ENCODE measurements around the gene EVX2. TPM values are rescaled to one million over a fixed set of nuclear protein-coding genes. Genes with fewer than 3 reads are reported as not detected.

Gene EVX2
- total RNA-seq, 2 donors from 2014 or later, result not detected

- H3K36me3 Mint-ChIP-seq (ENCODE audit: low read depth), result peaks cover 13% of the 10 kb centered on the region
- peaks cover 8% of the 10 kb centered on the region for H3K4me1 Mint-ChIP-seq
- ATAC-seq (replicated peaks), result no peak
Measured at GRCh38 chr2:176097820-176098365, 14.1 kb upstream of the EVX2 start.

GRCh38 chr2:176096986-176097819 lies 13.4 kb upstream of the EVX2 start:
- Mint-ChIP-seq H3K9me3 (peaks cover 4% of the 10 kb centered on the region), H3K4me1 (peaks cover 8% of the 10 kb centered on the region), H3K27ac (no peak overlapping the region), H3K36me3 (ENCODE audit: low read depth) (peaks cover 13% of the 10 kb centered on the region), H3K4me3 (peak overlapping the region; percentile 64), H3K27me3 (peaks cover 66% of the 10 kb centered on the region)
- peak; percentile 38 for ATAC-seq (replicated peaks)

More at GRCh38 chr2:176097820-176098365, 14.1 kb upstream of the EVX2 start:
- no peak overlapping the region for H3K27ac Mint-ChIP-seq
- H3K27me3 Mint-ChIP-seq, result peaks cover 73% of the 10 kb centered on the region
- peaks cover 4% of the 10 kb centered on the region for H3K9me3 Mint-ChIP-seq
- H3K4me3 Mint-ChIP-seq, result peak overlapping the region; percentile 64

GRCh38 chr2:176096243-176096985 lies 12.7 kb upstream of the EVX2 start:
- Mint-ChIP-seq H3K4me1 (peaks cover 8% of the 10 kb centered on the region), H3K9me3 (peaks cover 4% of the 10 kb centered on the region), H3K4me3 (peak overlapping the region; percentile 64), H3K27me3 (peaks cover 66% of the 10 kb centered on the region), H3K36me3 (ENCODE audit: low read depth) (peaks cover 19% of the 10 kb centered on the region), H3K27ac (no peak overlapping the region)
- ATAC-seq (replicated peaks), result no peak

- peaks cover 9% of the 10 kb centered on the region for H3K9me3 Mint-ChIP-seq
- no peak for ATAC-seq (replicated peaks)
- no peak overlapping the region for H3K4me3 Mint-ChIP-seq
- peaks cover 67% of the 10 kb centered on the region for H3K27me3 Mint-ChIP-seq
- peaks cover 8% of the 10 kb centered on the region for H3K4me1 Mint-ChIP-seq
- no peak overlapping the region for H3K27ac Mint-ChIP-seq
- H3K36me3 Mint-ChIP-seq (ENCODE audit: low read depth), result peaks cover 23% of the 10 kb centered on the region
Measured at GRCh38 chr2:176095421-176095820, 11.7 kb upstream of the EVX2 start.

- no peak for ATAC-seq (replicated peaks)
- peaks cover 9% of the 10 kb centered on the region for H3K9me3 Mint-ChIP-seq
- H3K36me3 Mint-ChIP-seq (ENCODE audit: low read depth), result peaks cover 23% of the 10 kb centered on the region
- no peak overlapping the region for H3K4me3 Mint-ChIP-seq
- no peak overlapping the region for H3K27ac Mint-ChIP-seq
- peaks cover 74% of the 10 kb centered on the region for H3K27me3 Mint-ChIP-seq
- peaks cover 8% of the 10 kb centered on the region for H3K4me1 Mint-ChIP-seq
Measured at GRCh38 chr2:176094349-176094748, 10.6 kb upstream of the EVX2 start.

GRCh38 chr2:176093898-176094249 lies 10.1 kb upstream of the EVX2 start:
- no peak for ATAC-seq (replicated peaks)
- peaks cover 23% of the 10 kb centered on the region for H3K36me3 Mint-ChIP-seq (ENCODE audit: low read depth)
- H3K4me3 Mint-ChIP-seq, result peak overlapping the region; percentile 23

GRCh38 chr2:176093145-176093897 lies 9.6 kb upstream of the EVX2 start:
- Mint-ChIP-seq H3K27ac (no peak overlapping the region), H3K4me3 (peak overlapping the region; percentile 23), H3K4me1 (peaks cover 8% of the 10 kb centered on the region), H3K27me3 (peaks cover 72% of the 10 kb centered on the region), H3K36me3 (ENCODE audit: low read depth) (peaks cover 23% of the 10 kb centered on the region), H3K9me3 (peaks cover 9% of the 10 kb centered on the region)
- no peak for ATAC-seq (replicated peaks)

More at GRCh38 chr2:176093898-176094249, 10.1 kb upstream of the EVX2 start:
- H3K9me3 Mint-ChIP-seq, result peaks cover 9% of the 10 kb centered on the region
- peaks cover 8% of the 10 kb centered on the region for H3K4me1 Mint-ChIP-seq
- no peak overlapping the region for H3K27ac Mint-ChIP-seq
- peaks cover 73% of the 10 kb centered on the region for H3K27me3 Mint-ChIP-seq

GRCh38 chr2:176092270-176093144 lies 8.7 kb upstream of the EVX2 start, which contains the start of gene HOXD13:
Gene HOXD13 (plus strand): TSS chr2:176092721. CDS start chr2:176092891, 170 bp downstream.
- ATAC-seq (replicated peaks), result no peak
- peaks cover 9% of the 10 kb centered on the region for H3K9me3 Mint-ChIP-seq
- H3K4me3 Mint-ChIP-seq, result peak within 1 kb of the TSS; percentile 35
- peaks cover 23% of the 10 kb centered on the region for H3K36me3 Mint-ChIP-seq (ENCODE audit: low read depth)
- no peak within 1 kb of the TSS for H3K27ac Mint-ChIP-seq
- H3K27me3 Mint-ChIP-seq, result peaks cover 70% of the 10 kb centered on the region
- H3K4me1 Mint-ChIP-seq, result peaks cover 4% of the 10 kb centered on the region

GRCh38 chr2:176091329-176092258 lies 7.8 kb upstream of the EVX2 start:
- no peak overlapping the region for H3K27ac Mint-ChIP-seq

GRCh38 chr2:176090862-176091261 lies 7.1 kb upstream of the EVX2 start:
- Mint-ChIP-seq H3K4me1 (peaks cover 4% of the 10 kb centered on the region), H3K27me3 (peaks cover 65% of the 10 kb centered on the region), H3K36me3 (ENCODE audit: low read depth) (peaks cover 30% of the 10 kb centered on the region), H3K9me3 (peaks cover 9% of the 10 kb centered on the region), H3K4me3 (no peak overlapping the region), H3K27ac (no peak overlapping the region)
- ATAC-seq (replicated peaks), result no peak

More at GRCh38 chr2:176091329-176092258, 7.8 kb upstream of the EVX2 start:
- H3K9me3 Mint-ChIP-seq, result peaks cover 9% of the 10 kb centered on the region
- H3K36me3 Mint-ChIP-seq (ENCODE audit: low read depth), result peaks cover 28% of the 10 kb centered on the region
- H3K27me3 Mint-ChIP-seq, result peaks cover 68% of the 10 kb centered on the region
- peaks cover 4% of the 10 kb centered on the region for H3K4me1 Mint-ChIP-seq
- H3K4me3 Mint-ChIP-seq, result peak overlapping the region; percentile 35
- ATAC-seq (replicated peaks), result no peak

GRCh38 chr2:176089843-176090395 lies 6.2 kb upstream of the EVX2 start:
- H3K27ac Mint-ChIP-seq, result no peak overlapping the region

More at GRCh38 chr2:176089843-176090395, 6.2 kb upstream of the EVX2 start:
- Mint-ChIP-seq H3K4me1 (peaks cover 4% of the 10 kb centered on the region), H3K27me3 (peaks cover 59% of the 10 kb centered on the region), H3K4me3 (no peak overlapping the region), H3K36me3 (ENCODE audit: low read depth) (peaks cover 31% of the 10 kb centered on the region), H3K9me3 (peaks cover 9% of the 10 kb centered on the region)
- no peak for ATAC-seq (replicated peaks)
